NCI-H82 (cell line): ENCODE data around the gene IGSF21.
A peak's percentile ranks its signal among the peaks of the same experiment; 100 is the strongest.

Source experiments
- DNase-seq: peaks from one replicate; lab custom pipeline; 2025; lab: John Stamatoyannopoulos, UW

The IGSF21 gene

DNA sequence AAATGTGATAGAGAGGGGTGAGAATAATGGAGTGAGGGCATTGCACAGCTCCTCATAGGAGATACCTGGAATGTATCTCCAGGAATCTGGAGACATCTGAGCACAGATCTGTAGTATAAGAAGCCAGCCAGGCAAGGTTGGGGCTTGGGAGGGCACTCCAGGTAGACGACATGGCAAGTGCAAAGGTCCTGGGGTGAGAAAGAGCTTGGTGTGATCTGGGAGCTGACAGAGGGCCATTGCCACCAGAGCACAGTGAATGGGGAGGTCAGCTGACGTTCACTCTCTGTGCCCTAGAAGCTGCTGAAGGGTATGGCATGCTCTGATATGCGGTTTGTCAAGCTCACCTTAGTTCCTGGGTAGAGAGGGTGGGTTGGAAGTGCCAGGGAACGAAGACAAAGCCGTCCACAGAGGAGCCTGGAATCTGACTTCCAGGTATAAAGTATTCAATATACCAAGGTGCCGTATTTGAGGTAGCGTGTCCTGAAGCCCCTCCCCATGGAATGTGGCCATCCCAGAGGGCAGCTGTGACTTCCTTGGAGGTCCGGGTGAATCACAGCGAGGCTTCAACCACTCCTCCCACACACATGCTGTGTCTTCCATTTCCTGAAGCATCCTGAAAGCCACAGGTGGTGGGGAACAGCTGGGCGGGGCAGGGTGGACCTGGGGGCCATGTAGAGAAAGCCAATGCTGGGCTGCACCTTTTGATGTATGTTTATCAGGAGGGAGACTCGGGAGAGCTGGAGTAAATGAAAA lies 190.5 kb downstream of the IGSF21 start:
- DNase-seq: no peak

- DNase-seq: peak; percentile 72
Observed at GRCh38 chr1:18299441-18300338, 192.1 kb downstream of the IGSF21 start.

- no peak for DNase-seq
Observed at GRCh38 chr1:18300376-18300775, 192.8 kb downstream of the IGSF21 start.

DNA sequence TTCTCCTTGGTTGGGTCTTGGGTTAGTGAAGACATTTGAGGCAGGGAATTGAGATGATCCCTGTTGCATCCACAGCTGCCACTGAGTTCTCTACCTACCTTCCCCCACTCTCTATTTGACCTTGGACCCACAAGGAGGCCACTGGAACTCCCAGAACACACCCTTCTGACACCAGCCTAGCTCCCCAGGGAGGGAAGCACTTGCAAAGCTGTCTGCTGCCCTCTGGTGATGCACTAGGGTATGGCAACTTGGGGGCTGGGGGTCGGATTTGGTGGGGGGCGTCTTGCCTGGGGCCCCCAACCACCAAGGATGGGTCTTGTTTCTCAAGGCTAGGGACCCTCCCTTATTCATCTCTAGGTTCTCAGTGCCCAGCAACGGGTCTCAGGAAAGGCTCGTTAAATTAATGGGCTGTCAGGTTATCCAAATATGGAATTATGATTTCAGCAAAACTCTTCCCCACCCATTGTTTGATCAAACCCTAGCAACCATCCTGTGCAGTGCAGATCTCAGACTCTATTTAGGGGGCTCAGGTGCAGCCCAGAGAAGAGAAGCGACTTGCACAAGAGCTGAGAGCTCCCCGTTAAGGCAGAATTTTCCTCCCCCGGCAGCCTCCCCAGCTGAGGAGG lies 195.3 kb downstream of the IGSF21 start:
- peak; percentile 55 for DNase-seq

DNA sequence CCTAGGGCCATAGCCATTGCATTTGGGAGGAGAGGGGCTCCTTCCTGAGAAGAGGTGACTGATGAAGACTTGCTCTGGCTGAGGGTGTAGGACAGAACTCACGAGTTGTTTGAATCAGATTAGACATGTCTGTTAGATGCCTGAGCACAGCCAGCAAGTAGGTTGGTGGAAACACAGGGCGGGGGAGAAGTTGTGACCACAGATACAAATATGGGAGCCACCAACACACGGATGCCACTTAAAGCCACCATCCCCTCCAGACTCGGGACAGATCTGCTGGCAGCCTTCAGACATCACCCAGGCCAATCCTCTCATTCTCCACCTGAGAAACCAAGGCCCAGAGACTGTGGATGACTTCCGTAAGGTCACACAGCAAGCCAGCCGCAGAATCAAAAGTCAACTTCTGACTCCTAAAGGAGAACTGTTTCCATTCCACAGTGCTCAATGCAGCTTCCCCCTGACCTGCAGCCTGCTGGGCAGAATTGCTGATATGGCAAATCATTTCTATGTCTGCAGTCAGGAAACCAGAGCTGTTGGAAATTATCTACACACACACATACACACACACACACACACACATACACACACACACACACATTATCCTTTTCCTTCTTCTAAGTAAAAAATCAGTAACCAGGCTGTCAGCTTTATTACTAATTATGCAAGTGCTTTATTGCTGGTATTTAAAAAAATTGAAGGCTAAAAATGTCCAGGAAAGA lies 196.7 kb downstream of the IGSF21 start:
- DNase-seq: no peak

DNA sequence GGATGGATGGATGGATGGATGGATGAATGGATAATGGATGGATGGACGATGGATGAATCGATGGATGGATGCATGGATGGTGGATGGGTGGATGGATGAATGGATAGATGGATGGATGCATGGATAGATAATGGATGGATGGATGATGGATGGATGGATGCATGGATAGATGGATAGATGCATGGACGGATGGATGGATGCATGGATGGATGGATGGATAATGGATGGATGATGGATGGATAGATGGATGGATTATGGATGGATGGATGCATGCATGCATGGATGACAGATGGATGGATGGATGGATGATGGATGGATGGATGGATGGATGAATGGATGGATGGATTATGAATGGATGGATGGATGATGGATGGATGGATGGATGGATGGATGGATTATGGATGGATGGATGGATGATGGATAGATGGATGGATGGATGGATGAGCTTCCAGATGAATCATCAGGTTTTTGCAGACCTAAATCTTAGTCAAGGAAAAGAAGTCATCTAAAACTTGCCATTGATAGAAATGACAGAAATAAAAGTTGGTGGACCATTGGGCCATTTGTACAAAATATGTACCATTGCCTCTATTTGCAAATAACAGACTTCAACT lies 197.7 kb downstream of the IGSF21 start:
- no peak for DNase-seq

DNA sequence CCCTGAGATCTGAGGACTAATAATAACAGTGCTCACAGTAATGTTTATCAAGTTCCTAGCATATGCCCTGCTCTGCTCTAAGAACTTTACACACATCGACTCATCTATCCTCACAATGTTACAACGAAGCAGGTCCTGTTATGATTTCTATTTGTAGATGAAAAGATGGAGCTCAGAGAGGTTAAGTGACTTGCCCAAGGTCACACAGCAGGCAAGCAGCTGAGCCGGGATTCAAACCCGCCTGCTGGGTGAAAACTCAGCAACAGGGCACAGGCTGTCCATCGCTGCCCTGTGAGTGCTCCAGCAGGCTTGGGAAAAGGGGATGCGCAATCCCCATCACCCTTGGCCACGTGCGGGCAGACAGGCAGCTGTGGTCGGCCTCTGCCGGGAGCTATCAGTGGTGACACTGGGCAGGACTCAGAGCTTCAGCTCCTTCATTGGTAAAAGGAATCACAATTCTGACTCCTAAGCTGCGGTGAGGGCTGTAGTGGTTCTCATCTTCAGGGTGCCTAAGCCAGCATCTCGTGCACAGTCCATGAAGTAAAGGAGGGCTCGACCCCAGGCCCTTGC lies 199.8 kb downstream of the IGSF21 start:
- no peak for DNase-seq

DNA sequence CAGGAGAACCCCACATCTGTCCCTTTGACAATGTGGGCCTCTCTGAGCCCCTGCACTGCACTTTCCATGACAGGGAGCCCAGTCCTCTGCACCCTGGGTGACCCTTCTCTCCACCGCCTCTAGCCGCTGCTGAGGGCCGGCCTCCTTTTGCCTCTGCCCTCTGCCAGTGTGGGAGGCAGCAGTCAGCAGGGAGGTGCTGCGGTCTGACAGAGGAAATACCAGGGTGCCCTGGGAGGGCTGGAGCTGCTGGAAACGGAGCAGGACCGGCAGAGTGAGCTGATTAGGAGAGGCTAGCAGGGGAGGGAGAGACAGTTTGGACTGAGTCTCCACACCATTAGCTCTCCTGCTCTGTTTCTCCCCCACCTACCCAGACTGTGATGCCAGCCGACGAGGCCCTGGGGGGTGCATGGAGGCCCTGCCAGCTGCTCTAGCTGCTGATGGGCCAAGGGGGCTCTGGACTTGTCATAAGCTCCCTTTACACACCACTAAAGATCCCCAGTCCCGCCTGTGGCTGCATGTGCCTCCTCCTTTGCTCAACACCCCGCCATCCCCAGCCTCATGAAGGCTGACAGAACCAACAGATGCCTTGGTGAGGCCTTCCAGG lies 202.1 kb downstream of the IGSF21 start:
- no peak for DNase-seq

DNA sequence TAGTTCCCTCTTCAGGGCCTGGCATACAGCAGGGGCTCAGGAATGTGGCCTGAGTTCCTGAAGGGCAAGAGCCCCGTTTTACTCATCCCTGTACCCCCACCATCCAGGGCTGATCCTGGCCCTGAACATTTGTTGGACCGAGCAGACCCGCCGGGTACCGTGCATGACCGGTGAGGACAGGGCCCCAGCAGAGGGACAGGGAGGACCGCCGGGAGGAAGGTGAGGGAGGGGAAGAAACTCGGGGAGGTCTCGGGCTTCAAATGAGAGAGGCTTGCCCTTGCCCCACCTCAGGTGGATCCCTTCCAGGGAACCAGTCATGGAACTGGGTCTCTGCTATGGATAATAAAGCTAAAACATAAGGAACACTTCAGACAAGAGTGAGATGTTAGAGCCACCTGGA lies 205.4 kb downstream of the IGSF21 start:
- no peak for DNase-seq

DNA sequence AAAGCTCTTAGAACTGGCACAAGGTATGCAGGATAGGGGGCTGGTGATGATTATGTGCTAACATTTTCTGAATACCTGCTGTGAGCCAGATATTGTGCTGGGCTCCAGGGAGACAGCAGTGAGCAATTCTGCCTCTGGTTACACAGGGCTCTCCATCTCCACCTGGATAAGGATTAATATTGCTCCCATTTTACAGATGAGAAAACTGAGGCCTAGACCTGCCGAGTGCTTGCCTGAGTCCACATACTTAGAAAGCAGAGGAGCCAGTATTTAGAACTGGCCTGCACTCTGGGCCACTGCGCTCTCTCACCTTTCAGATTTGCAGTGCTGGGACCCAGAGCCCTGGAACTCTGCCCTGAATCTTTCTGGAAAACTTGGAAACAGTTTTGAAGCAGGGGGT lies 205.9 kb downstream of the IGSF21 start:
- DNase-seq: no peak

- no peak for DNase-seq
Observed at GRCh38 chr1:18314399-18314798, 206.8 kb downstream of the IGSF21 start.

DNA sequence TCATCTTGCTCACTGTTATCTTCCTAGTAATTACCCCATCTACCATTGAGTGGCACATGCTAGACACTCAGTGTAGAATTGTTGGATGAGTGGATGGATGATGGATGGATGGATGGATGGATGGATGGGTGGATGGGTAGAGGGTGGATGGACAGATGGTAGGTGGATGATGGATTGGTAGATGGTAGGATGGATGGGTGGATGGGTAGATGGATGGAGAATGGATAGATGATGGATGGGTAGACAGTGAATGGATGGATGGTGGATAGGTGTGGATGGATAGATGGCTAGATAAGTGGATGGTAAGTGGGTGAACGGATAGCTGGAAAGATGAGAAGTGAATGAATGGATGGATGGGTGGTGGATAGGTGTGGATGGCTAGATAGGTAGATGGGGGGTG lies 207.9 kb downstream of the IGSF21 start:
- DNase-seq: no peak

GRCh38 chr1:18316764-18317163 lies 209.2 kb downstream of the IGSF21 start:
- DNase-seq: no peak

- DNase-seq: no peak
Observed at GRCh38 chr1:18319099-18319498, 211.5 kb downstream of the IGSF21 start.

GRCh38 chr1:18320051-18320450 lies 212.5 kb downstream of the IGSF21 start:
- DNase-seq: no peak

- DNase-seq: peak; percentile 59
Observed at GRCh38 chr1:18322368-18323032, 214.9 kb downstream of the IGSF21 start.

DNA sequence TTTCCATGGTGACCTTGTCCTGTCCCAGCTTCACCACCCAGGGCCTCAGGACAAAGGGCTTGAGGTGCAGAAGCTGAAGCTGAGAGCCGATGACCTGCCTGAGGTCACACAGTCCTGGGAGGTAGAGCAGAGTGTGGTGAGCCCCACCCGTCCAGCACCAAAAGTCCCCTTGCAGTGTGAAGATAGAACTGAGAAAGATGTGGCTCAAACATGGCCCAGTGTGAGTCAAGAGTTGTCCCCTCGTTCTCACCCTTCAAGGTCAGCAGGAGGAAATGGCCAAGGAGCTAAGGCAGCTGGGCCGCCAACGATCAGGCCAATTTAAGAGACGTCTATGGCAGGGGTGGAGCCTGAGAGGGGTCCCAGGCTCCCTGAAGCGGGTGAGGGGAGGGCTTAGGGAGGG lies 215.7 kb downstream of the IGSF21 start:
- no peak for DNase-seq

DNA sequence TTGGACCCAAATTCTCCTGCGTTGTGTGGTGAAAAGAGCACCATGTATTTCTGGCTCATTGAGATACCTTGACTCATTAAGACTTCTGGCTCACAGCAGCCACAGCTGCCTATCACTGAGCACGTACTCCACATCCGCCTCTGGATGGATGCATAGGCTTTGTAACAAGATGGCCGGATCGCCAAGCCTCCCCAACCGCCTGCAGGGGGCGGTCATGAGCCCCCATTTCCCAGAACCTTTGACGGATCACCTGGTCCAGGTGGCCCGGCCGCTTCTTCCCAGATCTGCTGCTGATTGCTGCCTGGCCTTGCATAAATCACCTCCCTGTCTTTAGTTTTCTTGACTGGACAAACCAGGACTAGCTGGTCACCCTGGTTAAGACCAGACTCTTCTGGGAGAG lies 216.6 kb downstream of the IGSF21 start:
- peak; percentile 26 for DNase-seq

DNA sequence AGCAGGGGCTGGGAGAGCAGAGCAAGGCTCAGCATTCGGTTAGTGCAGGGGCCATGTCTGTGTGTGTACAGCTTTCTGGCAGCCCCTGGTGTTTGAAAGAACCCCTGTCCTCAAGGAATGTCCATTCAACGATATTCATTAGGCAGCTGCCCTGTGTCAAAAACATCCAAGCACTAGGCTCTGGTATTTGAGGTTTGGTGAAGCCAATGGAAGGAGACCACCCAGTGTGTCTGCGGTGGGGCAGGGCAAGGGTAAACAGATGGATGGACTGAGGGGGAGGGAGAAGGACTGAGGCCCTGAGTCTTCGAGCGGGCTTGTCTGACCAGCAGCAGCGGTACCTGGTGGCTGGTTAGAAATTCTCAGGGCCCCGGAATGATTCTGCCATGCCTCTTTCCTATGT lies 217.5 kb downstream of the IGSF21 start:
- DNase-seq: no peak

- DNase-seq: no peak
Observed at GRCh38 chr1:18326211-18326897, 218.8 kb downstream of the IGSF21 start.
